HUES48 (cell line): ENCODE data around the gene ZNF407.
"Not testable (repeated sequence)": the region's sequence is repeated elsewhere in the genome, so short reads cannot be mapped to it uniquely, and the experiment has no call there.

Experiments
- H3K27ac ChIP-seq: one replicate; pipeline ENCODE4 v1.7.0; 2013; ENCODE audit warnings: low read depth, low read length, inconsistent platforms
- H3K27me3 ChIP-seq: 2 replicates; pipeline ENCODE4 v1.6.1; 2013; ENCODE audit warnings: mild to moderate bottlenecking, low read length; ENCODE audit not compliant: control insufficient read depth, insufficient read depth
- H3K36me3 ChIP-seq: 2 replicates; pipeline ENCODE4 v1.6.1; 2013; ENCODE audit warnings: low read length; ENCODE audit not compliant: control insufficient read depth, insufficient read depth
- H3K4me1 ChIP-seq: 2 replicates; pipeline ENCODE4 v1.6.1; 2013; ENCODE audit warnings: mild to moderate bottlenecking, low read length; ENCODE audit not compliant: control insufficient read depth, insufficient read depth
- H3K4me3 ChIP-seq: 2 replicates; pipeline ENCODE4 v1.5.1; 2013; ENCODE audit warnings: mild to moderate bottlenecking, low read depth, low read length
- H3K9ac ChIP-seq: 2 replicates; pipeline ENCODE4 v1.6.1; 2013; ENCODE audit warnings: mild to moderate bottlenecking, low read depth, low read length, moderate library complexity
- H3K9me3 ChIP-seq: 2 replicates; pipeline ENCODE4 v1.6.1; 2013; ENCODE audit warnings: low read length; ENCODE audit not compliant: control insufficient read depth, insufficient read depth

Gene ZNF407

GRCh38 chr18:74565993-74566392 lies 31.7 kb upstream of the ZNF407 start:
- not testable (repeated sequence) for H3K4me3 ChIP-seq, H3K27ac ChIP-seq, H3K9me3 ChIP-seq, H3K36me3 ChIP-seq, H3K9ac ChIP-seq, H3K4me1 ChIP-seq, H3K27me3 ChIP-seq

GRCh38 chr18:74567822-74568221 lies 29.8 kb upstream of the ZNF407 start:
- no peaks in the 10 kb centered on the region for H3K4me1 ChIP-seq
- H3K9ac ChIP-seq = no peak overlapping the region
- no peaks in the 10 kb centered on the region for H3K36me3 ChIP-seq
- no peak overlapping the region for H3K4me3 ChIP-seq
- no peak overlapping the region for H3K27ac ChIP-seq
- H3K27me3 ChIP-seq = no peaks in the 10 kb centered on the region
- peaks cover 6% of the 10 kb centered on the region; the same call in 1 of the 2 replicates for H3K9me3 ChIP-seq

- Histone ChIP-seq H3K27me3 (no peaks in the 10 kb centered on the region), H3K4me1 (no peaks in the 10 kb centered on the region), H3K36me3 (no peaks in the 10 kb centered on the region), H3K9ac (no peak overlapping the region), H3K4me3 (no peak overlapping the region), H3K27ac (no peak overlapping the region), H3K9me3 (peaks cover 6% of the 10 kb centered on the region; the same call in 1 of the 2 replicates)
Observed at GRCh38 chr18:74569401-74569800, 28.3 kb upstream of the ZNF407 start.

GRCh38 chr18:74570266-74570665 lies 27.4 kb upstream of the ZNF407 start:
- Histone ChIP-seq H3K36me3 (no peaks in the 10 kb centered on the region), H3K27ac (no peak overlapping the region), H3K4me1 (no peaks in the 10 kb centered on the region), H3K27me3 (no peaks in the 10 kb centered on the region), H3K9ac (no peak overlapping the region), H3K9me3 (peaks cover 6% of the 10 kb centered on the region; the same call in 1 of the 2 replicates), H3K4me3 (no peak overlapping the region)

DNA sequence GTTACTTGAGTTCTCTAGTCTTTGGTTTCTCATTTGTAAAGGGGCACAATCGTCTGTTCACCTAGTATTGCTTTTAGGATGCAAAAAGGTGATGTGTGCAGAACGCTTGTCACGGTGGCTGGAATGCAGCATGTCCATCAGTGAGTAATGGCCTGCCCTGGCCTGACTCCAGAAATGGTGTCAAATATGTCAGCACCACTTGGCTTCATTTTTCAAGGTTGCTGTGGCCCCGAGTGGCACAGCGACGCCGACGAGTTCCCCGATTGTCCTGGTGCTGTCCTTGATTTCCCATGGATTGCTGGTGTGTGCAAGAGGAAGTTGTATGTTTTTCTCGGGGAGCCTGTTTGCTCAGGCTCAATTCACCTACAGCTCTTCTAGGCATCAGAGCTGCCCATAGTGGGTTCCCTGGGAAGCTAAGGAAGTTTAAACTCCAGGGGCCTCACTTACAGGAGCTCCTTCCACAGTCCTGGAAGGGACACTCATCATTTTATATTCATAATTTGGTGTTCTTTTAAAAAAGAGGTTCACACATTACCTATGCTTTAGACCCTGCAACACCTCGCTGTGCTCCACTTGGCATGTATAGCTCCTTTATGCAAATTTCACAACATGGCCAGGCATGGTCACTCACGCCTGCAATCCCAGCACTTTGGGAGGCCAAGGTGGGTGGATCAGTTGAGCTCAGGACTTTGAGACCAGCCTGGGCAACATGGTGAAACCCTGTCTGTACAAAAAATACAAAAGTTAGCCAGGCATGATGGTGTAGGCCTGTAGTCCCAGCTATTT lies 25.6 kb upstream of the ZNF407 start:
- Histone ChIP-seq H3K27ac (no peak overlapping the region), H3K36me3 (no peaks in the 10 kb centered on the region), H3K9me3 (no peaks in the 10 kb centered on the region; the same call in 1 of the 2 replicates), H3K4me3 (no peak overlapping the region), H3K27me3 (no peaks in the 10 kb centered on the region), H3K4me1 (peaks cover 5% of the 10 kb centered on the region), H3K9ac (no peak overlapping the region)

DNA sequence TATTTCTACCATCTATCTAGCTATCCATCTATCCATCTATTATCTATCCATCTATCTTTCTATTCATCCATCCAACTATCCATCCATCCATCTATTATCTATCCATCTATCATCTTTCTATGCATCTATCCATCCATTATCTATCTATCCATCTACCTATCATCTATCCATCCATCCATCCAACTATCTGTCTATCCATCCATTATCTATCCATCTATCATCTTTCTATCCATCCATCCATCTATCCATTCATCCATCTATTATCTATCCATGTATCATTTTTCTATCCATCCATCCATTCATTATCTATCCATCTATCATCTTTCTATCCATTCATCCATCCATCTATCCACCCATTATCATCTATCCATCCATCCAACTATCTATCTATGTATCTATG lies 24.6 kb upstream of the ZNF407 start:
- peaks cover 10% of the 10 kb centered on the region for H3K4me1 ChIP-seq
- H3K27me3 ChIP-seq = no peaks in the 10 kb centered on the region
- no peaks in the 10 kb centered on the region for H3K36me3 ChIP-seq
- no peak overlapping the region for H3K9ac ChIP-seq
- H3K27ac ChIP-seq = no peak overlapping the region
- H3K9me3 ChIP-seq = no peaks in the 10 kb centered on the region
- H3K4me3 ChIP-seq = no peak overlapping the region

GRCh38 chr18:74574916-74575315 lies 22.8 kb upstream of the ZNF407 start:
- no peak overlapping the region for H3K4me3 ChIP-seq
- H3K27ac ChIP-seq = no peak overlapping the region

GRCh38 chr18:74577019-74577418 lies 20.7 kb upstream of the ZNF407 start:
- Histone ChIP-seq H3K9me3 (no peaks in the 10 kb centered on the region), H3K27ac (no peak overlapping the region), H3K4me3 (no peak overlapping the region), H3K4me1 (peaks cover 10% of the 10 kb centered on the region), H3K27me3 (no peaks in the 10 kb centered on the region; the same call in 1 of the 2 replicates), H3K9ac (no peak overlapping the region), H3K36me3 (no peaks in the 10 kb centered on the region)

More at GRCh38 chr18:74574916-74575315, 22.8 kb upstream of the ZNF407 start:
- Histone ChIP-seq H3K27me3 (no peaks in the 10 kb centered on the region; the same call in 1 of the 2 replicates), H3K36me3 (no peaks in the 10 kb centered on the region), H3K4me1 (peaks cover 10% of the 10 kb centered on the region), H3K9me3 (no peaks in the 10 kb centered on the region), H3K9ac (no peak overlapping the region)

GRCh38 chr18:74579496-74580065 lies 18.1 kb upstream of the ZNF407 start:
- Histone ChIP-seq H3K27ac (no peak overlapping the region), H3K36me3 (no peaks in the 10 kb centered on the region), H3K9ac (no peak overlapping the region), H3K27me3 (peaks cover 2% of the 10 kb centered on the region; the same call in 1 of the 2 replicates), H3K4me1 (peaks cover 10% of the 10 kb centered on the region), H3K9me3 (no peaks in the 10 kb centered on the region), H3K4me3 (no peak overlapping the region)

GRCh38 chr18:74582642-74583041 lies 15.0 kb upstream of the ZNF407 start:
- H3K4me3 ChIP-seq = no peak overlapping the region
- peaks cover 10% of the 10 kb centered on the region; the same call in 1 of the 2 replicates for H3K27me3 ChIP-seq
- no peaks in the 10 kb centered on the region for H3K36me3 ChIP-seq
- H3K27ac ChIP-seq = no peak overlapping the region
- no peaks in the 10 kb centered on the region for H3K9me3 ChIP-seq
- H3K4me1 ChIP-seq = no peaks in the 10 kb centered on the region; the same call in 1 of the 2 replicates
- H3K9ac ChIP-seq = no peak overlapping the region

- no peaks in the 10 kb centered on the region for H3K9me3 ChIP-seq
- no peak overlapping the region for H3K4me3 ChIP-seq
- H3K27me3 ChIP-seq = peaks cover 10% of the 10 kb centered on the region
- no peak overlapping the region for H3K27ac ChIP-seq
- no peak overlapping the region for H3K9ac ChIP-seq
- no peaks in the 10 kb centered on the region for H3K36me3 ChIP-seq
- no peaks in the 10 kb centered on the region for H3K4me1 ChIP-seq
Observed at GRCh38 chr18:74587441-74587840, 10.2 kb upstream of the ZNF407 start.
